ENCODE results near the gene NDRG3.
"Not testable (repeated sequence)": the region's sequence is repeated elsewhere in the genome, so short reads cannot be mapped to it uniquely, and the experiment has no call there.

The NDRG3 gene

GRCh38 chr20:36760647-36761046, 14.8 kb upstream of the NDRG3 start:
- DNase-seq (ENCODE audit: low spot score), result no peak

- no peak for DNase-seq (ENCODE audit: low spot score)
Observed at GRCh38 chr20:36758276-36758675, 12.4 kb upstream of the NDRG3 start.

GRCh38 chr20:36756496-36756895, 10.6 kb upstream of the NDRG3 start:
- no peak for DNase-seq (ENCODE audit: low spot score)

GRCh38 chr20:36754656-36755222, 8.8 kb upstream of the NDRG3 start:
- DNase-seq (ENCODE audit: low spot score), result peak; percentile 84

- no peak for DNase-seq (ENCODE audit: low spot score)
Observed at GRCh38 chr20:36752582-36752981, 6.7 kb upstream of the NDRG3 start.

GRCh38 chr20:36745234-36745926, 510 bp downstream of the NDRG3 start:
- DNase-seq (ENCODE audit: low spot score), result no peak

- peak; percentile 50 for DNase-seq (ENCODE audit: low spot score)
Observed at GRCh38 chr20:36744764-36745191, 1.1 kb downstream of the NDRG3 start.

GRCh38 chr20:36744243-36744642, 1.6 kb downstream of the NDRG3 start:
- no peak for DNase-seq (ENCODE audit: low spot score)

GRCh38 chr20:36742558-36742957, 3.3 kb downstream of the NDRG3 start:
- DNase-seq (ENCODE audit: low spot score), result no peak

GRCh38 chr20:36741072-36741471, 4.8 kb downstream of the NDRG3 start:
- DNase-seq (ENCODE audit: low spot score), result no peak

- no peak for DNase-seq (ENCODE audit: low spot score)
Observed at GRCh38 chr20:36737183-36737499, 8.7 kb downstream of the NDRG3 start.

GRCh38 chr20:36736451-36737182, 9.3 kb downstream of the NDRG3 start:
- DNase-seq (ENCODE audit: low spot score), result no peak

- no peak for DNase-seq (ENCODE audit: low spot score)
Observed at GRCh38 chr20:36732456-36732855, 13.4 kb downstream of the NDRG3 start.

GRCh38 chr20:36728986-36729385, 16.9 kb downstream of the NDRG3 start:
- DNase-seq (ENCODE audit: low spot score), result peak; percentile 70

- DNase-seq (ENCODE audit: low spot score), result no peak
Observed at GRCh38 chr20:36726168-36726567, 19.7 kb downstream of the NDRG3 start.

- DNase-seq (ENCODE audit: low spot score), result peak; percentile 47
Observed at GRCh38 chr20:36720510-36720909, 25.4 kb downstream of the NDRG3 start.

- no peak for DNase-seq (ENCODE audit: low spot score)
Observed at GRCh38 chr20:36717657-36718056, 28.2 kb downstream of the NDRG3 start.

- DNase-seq (ENCODE audit: low spot score), result no peak
Observed at GRCh38 chr20:36717021-36717420, 28.9 kb downstream of the NDRG3 start.

- DNase-seq (ENCODE audit: low spot score), result no peak
Observed at GRCh38 chr20:36712775-36713174, 33.1 kb downstream of the NDRG3 start.

GRCh38 chr20:36709126-36709525, 36.8 kb downstream of the NDRG3 start:
- no peak for DNase-seq (ENCODE audit: low spot score)

- no peak for DNase-seq (ENCODE audit: low spot score)
Observed at GRCh38 chr20:36703530-36703929, 42.4 kb downstream of the NDRG3 start.

GRCh38 chr20:36700438-36700837, 45.5 kb downstream of the NDRG3 start:
- DNase-seq (ENCODE audit: low spot score), result no peak

- DNase-seq (ENCODE audit: low spot score), result not testable (repeated sequence)
Observed at GRCh38 chr20:36695467-36695866, 50.4 kb downstream of the NDRG3 start.
